GM23248 (cell line): Measurements from ENCODE around the gene LDLRAD4. TPM values are rescaled to one million over a fixed set of nuclear protein-coding genes. Genes with fewer than 3 reads are reported as not detected.

Experiments used
- DNase-seq: peaks from one replicate; pipeline ENCODE4 v3.0.0-alpha.2; 2015
- H2AFZ ChIP-seq: fragments of 200-600 bp; sonication (generic); 2 replicates; pipeline ENCODE4 v1.6.1; 2016; ENCODE audit warnings: antibody characterized with exemption
- H3F3A ChIP-seq: fragments of 200-600 bp; sonication (generic); 2 replicates; pipeline ENCODE4 v1.6.1; 2016; ENCODE audit warnings: mild to moderate bottlenecking, antibody characterized with exemption, mixed run types; ENCODE audit not compliant: insufficient read depth
- H3K27ac ChIP-seq: fragments of 200-600 bp; sonication (generic); 2 replicates; pipeline ENCODE4 v1.5.1; 2016; ENCODE audit warnings: mild to moderate bottlenecking
- H3K27me3 ChIP-seq: fragments of 200-600 bp; sonication (generic); replicated peaks from 2 replicates; pipeline ENCODE4 v1.6.1; 2016; ENCODE audit warnings: mild to moderate bottlenecking; ENCODE audit not compliant: insufficient read depth
- H3K36me3 ChIP-seq: fragments of 200-600 bp; sonication (generic); 2 replicates; pipeline ENCODE4 v1.6.1; 2016; ENCODE audit warnings: low read depth, mild to moderate bottlenecking
- H3K4me1 ChIP-seq: fragments of 200-600 bp; sonication (generic); 2 replicates; pipeline ENCODE4 v1.6.1; 2016; ENCODE audit warnings: mild to moderate bottlenecking; ENCODE audit not compliant: insufficient read depth
- H3K4me2 ChIP-seq: fragments of 200-600 bp; sonication (generic); one replicate; pipeline ENCODE4 v1.6.1; 2016; ENCODE audit warnings: mild to moderate bottlenecking; ENCODE audit not compliant: unreplicated experiment
- H3K4me3 ChIP-seq: fragments of 200-600 bp; sonication (generic); 2 replicates; pipeline ENCODE4 v1.5.1; 2016; ENCODE audit warnings: mild to moderate bottlenecking
- H3K79me2 ChIP-seq: fragments of 200-600 bp; sonication (generic); 2 replicates; pipeline ENCODE4 v1.6.1; 2016; ENCODE audit warnings: mild to moderate bottlenecking; ENCODE audit not compliant: insufficient read depth
- H3K9ac ChIP-seq: fragments of 200-600 bp; sonication (generic); 2 replicates; pipeline ENCODE4 v1.6.1; 2016; ENCODE audit warnings: mild to moderate bottlenecking
- H3K9me2 ChIP-seq: fragments of 200-600 bp; sonication (generic); 2 replicates; pipeline ENCODE4 v1.6.1; 2016; ENCODE audit warnings: mixed run types, mild to moderate bottlenecking, moderate library complexity; ENCODE audit not compliant: insufficient read depth
- H3K9me3 ChIP-seq: fragments of 200-600 bp; sonication (generic); one replicate; pipeline ENCODE4 v1.6.1; 2017; ENCODE audit warnings: low read depth
- H4K20me1 ChIP-seq: fragments of 200-600 bp; sonication (generic); 2 replicates; pipeline ENCODE4 v1.6.0; 2016; ENCODE audit not compliant: insufficient read depth
- EZH2 ChIP-seq: fragments of 200-600 bp; sonication (generic); IDR thresholded peaks from 2 replicates; pipeline ENCODE4 v1.6.1; 2018; ENCODE audit warnings: antibody characterized with exemption, mild to moderate bottlenecking; ENCODE audit not compliant: insufficient read depth, poor library complexity, severe bottlenecking
- EZH2phosphoT487 ChIP-seq: fragments of 200-600 bp; sonication (generic); IDR thresholded peaks from 2 replicates; pipeline ENCODE4 v1.6.1; 2018; ENCODE audit warnings: antibody characterized with exemption, moderate library complexity, mild to moderate bottlenecking, low read depth; ENCODE audit not compliant: insufficient read depth
- WGBS, 2 experiments: methylation state at CpG; one replicate each; pipeline ENCODE4 v1.1.6; 2015 to 2017; ENCODE audit warnings: low lambda C conversion rate in 2 of 2, low coverage in 1 of 2; ENCODE audit errors: missing lambda C conversion rate in 2 of 2; 5-methylcytosine and 5-hydroxymethylcytosine counted together
- in situ Hi-C: fragments of 300-500 bp; cut with MboI; formaldehyde crosslinking; loops from 2 replicates; pipeline ENCODE4 v1.15.0; 2020
- polyA plus RNA-seq: library from polyadenylated mRNA; unstranded; fragments of >200 nt; fragmentation: Nextera tagmentation; extraction: Ambion mirVana; gene quantifications from 2 replicates; pipeline ENCODE4 v1.2.1, GENCODE V29; 2016
- total RNA-seq: library from RNA; depleted of rRNA; stranded (reverse); fragments of >200 nt; shearing (Covaris generic); gene quantifications from 2 replicates; pipeline ENCODE4 v1.2.3, GENCODE V29; 2014

The LDLRAD4 gene
- total and polyA plus RNA-seq, 2 experiments from 2014 or later = not detected

DNA sequence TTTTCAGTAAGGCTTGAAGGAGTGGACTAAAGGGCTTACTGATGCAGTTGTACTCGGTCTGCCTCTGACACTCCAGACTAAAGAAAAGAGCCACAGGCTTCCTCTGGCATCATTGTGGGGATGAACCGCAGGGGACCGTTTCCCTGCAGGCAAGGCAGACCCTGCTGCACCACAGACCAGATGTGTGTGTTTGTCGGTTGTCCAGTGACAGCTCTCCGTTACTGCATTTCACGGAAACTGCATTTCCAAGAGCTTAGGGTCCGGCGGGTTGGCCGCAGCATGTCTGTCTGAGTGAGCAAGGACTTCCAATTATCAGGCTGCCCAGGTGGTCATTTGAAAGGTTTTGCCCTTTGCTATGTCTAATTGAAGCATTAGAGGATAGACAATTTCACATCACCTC lies 409.7 kb downstream of the LDLRAD4 start:
- no peak overlapping the region for H3K27ac ChIP-seq

DNA sequence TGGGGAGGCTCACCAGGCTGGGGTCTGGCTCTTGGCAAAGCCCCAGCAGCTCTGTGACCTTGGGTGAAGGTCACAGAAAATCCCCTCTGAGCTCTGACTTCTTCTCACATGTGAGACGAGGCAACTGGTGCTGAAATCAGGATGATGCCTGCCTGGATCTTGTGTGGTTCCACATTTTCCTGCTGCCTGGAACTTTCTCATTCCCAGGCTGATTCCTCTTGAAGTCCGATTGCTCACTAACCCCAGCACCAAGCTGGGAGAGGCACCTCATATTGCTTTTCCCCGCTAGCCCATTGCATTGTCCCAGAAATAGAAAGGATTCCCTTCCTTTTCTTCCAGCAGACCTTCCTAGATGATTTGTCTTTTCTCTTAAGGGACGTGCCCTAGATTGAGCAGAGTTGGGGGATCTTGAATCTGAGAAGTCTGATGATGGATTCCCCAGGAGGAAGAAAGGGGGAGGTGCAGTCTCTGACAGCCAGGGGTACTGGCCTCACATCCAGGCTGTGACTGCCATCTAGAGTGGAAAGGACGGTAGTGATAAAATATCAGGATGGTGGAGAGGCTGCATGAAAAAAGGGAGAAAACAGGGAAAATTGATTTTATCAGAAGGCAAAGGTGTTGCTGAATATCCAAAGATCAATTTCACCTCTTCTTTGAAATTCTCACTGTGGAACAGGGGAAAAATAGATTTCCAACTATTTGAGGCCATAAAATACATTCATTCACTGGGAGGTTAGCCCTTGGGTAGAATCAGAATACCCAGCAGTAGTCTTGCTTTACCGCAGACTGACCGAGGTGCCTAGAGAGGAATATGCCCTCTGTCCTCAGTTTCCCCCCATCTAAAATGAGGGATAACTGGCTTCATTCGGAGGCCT lies 411.5 kb downstream of the LDLRAD4 start:
- in situ Hi-C loops = loop anchor here (25.0 kb wide), 1 partner anchor 893 kb away; no protein-coding TSS in a partner anchor

More for the DNA sequence above, 409.7 kb downstream of the LDLRAD4 start:
- Histone ChIP-seq H3K9me3 (no peaks in the 10 kb centered on the region), H3K36me3 (no peaks in the 10 kb centered on the region), H3K4me2 (no peak overlapping the region), H4K20me1 (no peaks in the 10 kb centered on the region), H3K4me1 (no peaks in the 10 kb centered on the region), H3K79me2 (no peaks in the 10 kb centered on the region), H2AFZ (no peak overlapping the region), H3F3A (no peaks in the 10 kb centered on the region), H3K9ac (no peak overlapping the region), H3K4me3 (no peak overlapping the region), H3K9me2 (no peaks in the 10 kb centered on the region), H3K27me3 (0 out of 2 replicates have a peak, but pooled peaks cover 14% of the 10 kb centered on the region)
- DNase-seq = no peak
- TF ChIP-seq EZH2phosphoT487 (no peak), EZH2 (no peak)
- in situ Hi-C loops = loop anchor here (25.0 kb wide), 1 partner anchor 891 kb away; no protein-coding TSS in a partner anchor
- 50 to 55% methylated on average over 9 of the region's 9 CpGs for WGBS, 2 experiments

DNA sequence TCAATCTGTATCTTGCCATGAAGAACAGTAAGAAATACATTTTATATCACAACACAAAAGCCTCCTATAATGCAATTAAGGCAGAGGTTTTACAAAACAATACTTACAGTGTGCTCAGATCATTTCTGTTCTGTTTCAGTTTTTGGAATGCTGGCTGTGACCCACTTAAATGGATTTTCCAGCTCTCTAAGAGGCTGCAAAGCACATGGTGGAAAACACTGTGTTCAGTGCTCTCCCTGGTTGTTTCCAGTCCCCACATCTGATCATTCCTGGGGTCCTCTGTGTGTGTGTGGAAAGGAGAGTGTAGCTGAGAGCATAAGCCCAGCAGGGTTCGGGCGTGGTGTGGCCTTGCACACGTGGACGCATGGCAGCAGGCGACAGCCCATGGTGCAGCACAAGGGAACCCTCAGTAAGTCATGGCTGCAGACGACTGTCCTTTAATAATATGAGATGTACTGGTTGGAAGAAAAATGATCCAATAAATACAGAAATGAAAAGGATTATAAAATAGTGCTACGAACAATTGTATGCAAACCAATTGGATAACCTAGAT lies 412.2 kb downstream of the LDLRAD4 start:
- WGBS, 2 experiments = 52 to 53% methylated on average over 6 to 7 of the region's 7 CpGs
- H3K27me3 ChIP-seq = peaks cover 19% of the 10 kb centered on the region
- in situ Hi-C loops = loop anchor here (25.0 kb wide), 1 partner anchor 893 kb away; no protein-coding TSS in a partner anchor

More for the DNA sequence above, 411.5 kb downstream of the LDLRAD4 start:
- Histone ChIP-seq H3K4me2 (no peak overlapping the region), H3K36me3 (no peaks in the 10 kb centered on the region), H3K9me2 (no peaks in the 10 kb centered on the region), H3K9ac (no peak overlapping the region), H3K79me2 (no peaks in the 10 kb centered on the region), H4K20me1 (no peaks in the 10 kb centered on the region), H3K27ac (no peak overlapping the region), H2AFZ (no peak overlapping the region), H3K9me3 (no peaks in the 10 kb centered on the region), H3K27me3 (peaks cover 19% of the 10 kb centered on the region), H3F3A (no peaks in the 10 kb centered on the region), H3K4me3 (no peak overlapping the region), H3K4me1 (no peaks in the 10 kb centered on the region)
- peak; percentile 75 for DNase-seq
- 23 to 26% methylated on average over 8 of the region's 8 CpGs for WGBS, 2 experiments
- TF ChIP-seq EZH2 = no peak
- no peak for TF ChIP-seq EZH2phosphoT487

DNA sequence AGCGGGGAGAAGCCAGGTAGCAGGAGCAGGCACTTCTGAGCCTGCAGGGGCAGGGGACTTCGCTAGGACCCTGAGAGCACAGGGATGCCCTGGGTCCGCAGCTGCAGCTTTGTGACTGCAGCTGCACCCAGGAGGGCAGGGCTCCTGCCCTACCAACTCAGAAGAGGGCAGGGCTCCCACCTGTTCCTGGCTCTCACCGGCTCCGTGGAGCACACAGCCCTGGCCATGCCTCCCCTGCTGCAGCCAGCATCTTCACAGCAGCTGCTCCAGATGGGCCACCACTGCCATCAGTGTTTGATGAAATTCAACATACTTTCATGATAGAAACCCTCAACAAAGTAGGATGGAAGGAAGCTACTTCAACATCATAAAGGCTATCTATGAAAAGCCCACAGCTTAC lies 415.1 kb downstream of the LDLRAD4 start:
- Histone ChIP-seq H2AFZ (no peak overlapping the region), H3K36me3 (no peaks in the 10 kb centered on the region), H3K9me2 (no peaks in the 10 kb centered on the region), H3K4me1 (no peaks in the 10 kb centered on the region), H3F3A (no peaks in the 10 kb centered on the region), H3K4me2 (no peak overlapping the region), H3K27ac (no peak overlapping the region), H4K20me1 (no peaks in the 10 kb centered on the region), H3K9me3 (no peaks in the 10 kb centered on the region), H3K27me3 (peaks cover 18% of the 10 kb centered on the region), H3K79me2 (no peaks in the 10 kb centered on the region), H3K4me3 (no peak overlapping the region), H3K9ac (no peak overlapping the region)
- WGBS, 2 experiments = 75 to 76% methylated on average over 5 of the region's 5 CpGs
- DNase-seq = no peak
- in situ Hi-C loops = loop anchor here (25.0 kb wide), 1 partner anchor 896 kb away; no protein-coding TSS in a partner anchor
- no peak for TF ChIP-seq EZH2
- no peak for TF ChIP-seq EZH2phosphoT487

More for the DNA sequence above, 412.2 kb downstream of the LDLRAD4 start:
- no peak overlapping the region for H2AFZ ChIP-seq
- H3K4me2 ChIP-seq = no peak overlapping the region
- H3K79me2 ChIP-seq = no peaks in the 10 kb centered on the region
- H4K20me1 ChIP-seq = no peaks in the 10 kb centered on the region
- H3K36me3 ChIP-seq = no peaks in the 10 kb centered on the region
- TF ChIP-seq EZH2phosphoT487 (no peak), EZH2 (no peak)
- DNase-seq = no peak
- no peak overlapping the region for H3K9ac ChIP-seq
- no peaks in the 10 kb centered on the region for H3K4me1 ChIP-seq
- H3K9me2 ChIP-seq = no peaks in the 10 kb centered on the region
- no peak overlapping the region for H3K4me3 ChIP-seq
- no peaks in the 10 kb centered on the region for H3K9me3 ChIP-seq
- H3K27ac ChIP-seq = no peak overlapping the region
- H3F3A ChIP-seq = no peaks in the 10 kb centered on the region
